ENCODE results near the gene F11R.

DNA sequence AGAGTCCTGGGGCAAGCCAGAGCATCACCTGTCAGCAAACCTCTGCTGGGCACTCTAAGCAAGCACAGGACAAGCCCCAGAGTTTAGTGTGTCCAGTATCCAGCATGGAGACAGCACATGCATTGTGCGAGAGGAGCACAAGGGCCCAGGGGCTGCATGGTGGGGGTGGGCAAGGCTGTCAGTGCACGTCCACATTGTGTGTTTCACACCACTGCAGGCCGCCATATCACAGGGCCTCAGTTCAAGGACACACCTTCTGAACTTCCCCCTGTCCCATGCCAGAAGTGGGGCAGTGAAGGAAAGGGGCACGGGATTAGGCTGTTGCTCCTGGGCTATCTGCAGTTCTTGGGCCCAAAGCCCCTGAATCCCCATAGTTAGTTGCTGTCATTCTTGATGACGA lies 18.6 kb upstream of the F11R start:
- TF ChIP-seq CTCF (conservative IDR thresholded peaks at IDR 0.05 in 1 of 2, IDR thresholded peaks at IDR 0.05 in 1 of 2; ENCODE audit: low read depth in 1 of 2, low read length in 2 of 2) (no peak), EZH2 (IDR thresholded peaks at IDR 0.05; ENCODE audit: low read length, missing control alignments) (no peak)

Data from fibroblast of lung (primary cell).